ENCODE measurements around the gene CFP.

- TF ChIP-seq CTCF (IDR thresholded peaks at IDR 0.05) = no peak
- no peak for TF ChIP-seq POLR2A (IDR thresholded peaks at IDR 0.05)
These were observed 46.4 kb downstream of the CFP start for GRCh38 chrX:47583240-47583861.
